KMS-11 (cell line): ENCODE measurements around the gene MMP25.

Source experiments
- H2AFZ ChIP-seq: fragments of 200-600 bp; sonication (generic); 2 replicates; pipeline ENCODE4 v1.6.1; 2016; ENCODE audit warnings: antibody characterized with exemption, mixed run types, low read depth
- H3K27ac ChIP-seq: fragments of 200-600 bp; sonication (generic); 2 replicates; pipeline ENCODE4 v1.6.1; 2016; ENCODE audit warnings: mild to moderate bottlenecking, mixed run types
- H3K27me3 ChIP-seq: fragments of 200-600 bp; sonication (generic); 2 replicates; pipeline ENCODE4 v1.6.1; 2017; ENCODE audit warnings: mild to moderate bottlenecking, low read depth, mixed run types, moderate library complexity; ENCODE audit not compliant: insufficient read depth
- H3K36me3 ChIP-seq: fragments of 200-600 bp; sonication (generic); 2 replicates; pipeline ENCODE4 v1.6.1; 2017; ENCODE audit warnings: mild to moderate bottlenecking, mixed run types; ENCODE audit not compliant: insufficient read depth
- H3K4me1 ChIP-seq: fragments of 200-600 bp; sonication (generic); 2 replicates; pipeline ENCODE4 v1.6.1; 2016; ENCODE audit warnings: mild to moderate bottlenecking, low read depth, mixed run types; ENCODE audit not compliant: poor library complexity, severe bottlenecking
- H3K4me2 ChIP-seq: fragments of 200-600 bp; sonication (generic); 2 replicates; pipeline ENCODE4 v1.7.0; 2016; ENCODE audit warnings: mild to moderate bottlenecking, mixed run types
- H3K4me3 ChIP-seq: fragments of 200-600 bp; sonication (generic); IDR thresholded peaks from 2 replicates; pipeline ENCODE4 v1.6.1; 2017; ENCODE audit warnings: low read depth, low read length, mixed read lengths; ENCODE audit not compliant: insufficient read depth
- H3K79me2 ChIP-seq: fragments of 200-600 bp; sonication (generic); 2 replicates; pipeline ENCODE4 v1.6.1; 2016; ENCODE audit warnings: low read depth, mixed run types; ENCODE audit not compliant: insufficient read depth
- H3K9ac ChIP-seq: fragments of 200-600 bp; sonication (generic); 2 replicates; pipeline ENCODE4 v1.6.1; 2016; ENCODE audit warnings: mild to moderate bottlenecking, mixed run types
- H4K20me1 ChIP-seq: fragments of 200-600 bp; sonication (generic); 2 replicates; pipeline ENCODE4 v1.6.1; 2016; ENCODE audit warnings: mild to moderate bottlenecking, mixed run types; ENCODE audit not compliant: insufficient read depth
- CTCF ChIP-seq: fragments of 200-600 bp; sonication (generic); conservative IDR thresholded peaks from 2 replicates; pipeline ENCODE4 v1.6.1; 2017; ENCODE audit warnings: low read depth, mild to moderate bottlenecking, antibody characterized with exemption, low read length, moderate library complexity, mixed read lengths

MMP25 gene

GRCh38 chr16:3045758-3046640, at the start of gene MMP25:
Gene MMP25, plus strand, starts transcription at chr16:3046561. Its CDS starts 357 bp downstream, at chr16:3046918.
- Histone ChIP-seq H3K79me2 (no peaks in the 10 kb centered on the region), H3K36me3 (no peaks in the 10 kb centered on the region), H3K27me3 (peaks cover 64% of the 10 kb centered on the region), H3K4me2 (peak within 1 kb of the TSS; percentile 33; the same call in 1 of the 2 replicates), H2AFZ (no peak within 1 kb of the TSS), H3K27ac (no peak within 1 kb of the TSS), H4K20me1 (no peaks in the 10 kb centered on the region), H3K4me1 (no peaks in the 10 kb centered on the region), H3K4me3 (no peak within 1 kb of the TSS), H3K9ac (no peak within 1 kb of the TSS)
- no peak for TF ChIP-seq CTCF

GRCh38 chr16:2999929-3000328, 46.4 kb upstream of the MMP25 start:
- no peak overlapping the region for H3K4me2 ChIP-seq
- no peak overlapping the region for H3K4me3 ChIP-seq
- no peak for TF ChIP-seq CTCF
- H3K9ac ChIP-seq = no peak overlapping the region
- no peaks in the 10 kb centered on the region for H3K79me2 ChIP-seq
- H3K27me3 ChIP-seq = peaks cover 81% of the 10 kb centered on the region
- H2AFZ ChIP-seq = no peak overlapping the region
- H3K27ac ChIP-seq = no peak overlapping the region
- no peaks in the 10 kb centered on the region for H3K36me3 ChIP-seq
- H3K4me1 ChIP-seq = peaks cover 2% of the 10 kb centered on the region
- no peaks in the 10 kb centered on the region for H4K20me1 ChIP-seq

- no peaks in the 10 kb centered on the region for H4K20me1 ChIP-seq
- no peaks in the 10 kb centered on the region for H3K79me2 ChIP-seq
- no peak overlapping the region for H3K4me3 ChIP-seq
- H3K27me3 ChIP-seq = peaks cover 81% of the 10 kb centered on the region
- no peak overlapping the region for H2AFZ ChIP-seq
- peaks cover 3% of the 10 kb centered on the region for H3K4me1 ChIP-seq
- H3K4me2 ChIP-seq = no peak overlapping the region
- no peak overlapping the region for H3K27ac ChIP-seq
- TF ChIP-seq CTCF = no peak
- no peak overlapping the region for H3K9ac ChIP-seq
- H3K36me3 ChIP-seq = no peaks in the 10 kb centered on the region
These were observed 45.8 kb upstream of the MMP25 start for GRCh38 chr16:3000540-3000939.

- no peak for TF ChIP-seq CTCF
- H3K27ac ChIP-seq = no peak overlapping the region
These were observed 45.0 kb upstream of the MMP25 start for GRCh38 chr16:3001316-3001715.

More at GRCh38 chr16:3001316-3001715, 45.0 kb upstream of the MMP25 start:
- Histone ChIP-seq H3K4me2 (no peak overlapping the region), H3K4me3 (no peak overlapping the region), H3K27me3 (peaks cover 78% of the 10 kb centered on the region), H4K20me1 (no peaks in the 10 kb centered on the region), H3K36me3 (no peaks in the 10 kb centered on the region), H3K79me2 (no peaks in the 10 kb centered on the region), H2AFZ (no peak overlapping the region), H3K4me1 (peaks cover 10% of the 10 kb centered on the region), H3K9ac (no peak overlapping the region)
